Measurements from ENCODE around the gene DNAJC5G. TPM values are rescaled to one million over a fixed set of nuclear protein-coding genes. Genes with fewer than 3 reads are reported as not detected.

Gene DNAJC5G
- total and polyA plus RNA-seq, 9 of the 15 experiments (the other 6 are each of a cell fraction or from before 2014, with no cell fraction given), result not detected

DNA sequence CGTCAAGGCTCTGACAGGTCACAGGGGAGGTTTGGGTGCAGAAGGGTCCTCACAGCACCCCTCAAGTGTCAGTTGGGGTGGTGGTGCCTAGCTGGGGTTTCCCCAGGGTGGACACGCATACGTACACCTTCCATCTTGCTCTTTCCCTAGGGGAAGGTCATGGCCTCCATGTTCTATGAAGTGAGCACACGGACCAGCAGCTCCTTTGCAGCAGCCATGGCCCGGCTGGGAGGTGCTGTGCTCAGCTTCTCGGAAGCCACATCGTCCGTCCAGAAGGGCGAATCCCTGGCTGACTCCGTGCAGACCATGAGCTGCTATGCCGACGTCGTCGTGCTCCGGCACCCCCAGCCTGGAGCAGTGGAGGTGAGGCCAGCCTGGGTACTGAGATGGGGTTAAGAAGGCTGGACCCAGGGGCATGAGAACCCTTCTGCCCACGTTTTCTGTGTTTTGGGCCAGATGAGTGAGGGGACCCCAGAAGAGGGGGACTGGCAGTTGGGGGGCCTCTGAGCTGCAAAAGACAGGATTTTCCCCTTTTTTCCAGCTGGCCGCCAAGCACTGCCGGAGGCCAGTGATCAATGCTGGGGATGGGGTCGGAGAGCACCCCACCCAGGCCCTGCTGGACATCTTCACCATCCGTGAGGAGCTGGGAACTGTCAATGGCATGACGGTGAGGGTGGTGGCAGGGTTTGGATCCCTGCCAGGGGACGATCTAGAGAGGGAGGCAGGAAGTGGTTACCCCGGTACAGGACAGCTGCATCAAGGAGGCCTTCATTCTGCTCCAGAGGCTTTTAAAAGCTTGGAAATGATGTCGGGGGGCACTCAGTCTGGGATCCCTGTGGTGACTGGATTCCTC, 33.2 kb upstream of the DNAJC5G start:
- Histone ChIP-seq H3K27ac (ENCODE audit: extremely low read depth, low read depth, low read length) (no peak overlapping the region), H3K79me2 (ENCODE audit: control insufficient read depth, insufficient read depth, low read length) (no peaks in the 10 kb centered on the region), H2AFZ (ENCODE audit: low read depth, low read length) (no peak overlapping the region), H3K9me3 (replicated peaks; ENCODE audit: control insufficient read depth, insufficient read depth, low read depth, low read length) (no peaks in the 10 kb centered on the region), H3K9ac (ENCODE audit: insufficient read depth in 1 of 2, low read depth in 2 of 2, low read length in 2 of 2) (peak overlapping the region in 1 of 2 experiments; percentile 40; a peak in 2 of 4 replicates), H3K36me3 (ENCODE audit: control insufficient read depth, insufficient read depth, low read length) (peaks cover 76% of the 10 kb centered on the region), H3K4me3 (no peak overlapping the region), H3K9me1 (ENCODE audit: control insufficient read depth, insufficient read depth, low read length) (no peaks in the 10 kb centered on the region), H3K4me1 (replicated peaks in 1 of 2; ENCODE audit: control insufficient read depth in 2 of 2, insufficient read depth in 2 of 2, low read length in 2 of 2) (peaks cover 0 to 6% of the 10 kb centered on the region in 2 experiments; a peak in 1 of 5 replicates), H3K27me3 (ENCODE audit: control insufficient read depth in 2 of 2, insufficient read depth in 2 of 2, low read length in 2 of 2) (no peaks in the 10 kb centered on the region), H4K20me1 (replicated peaks; ENCODE audit: control insufficient read depth, insufficient read depth, low read length) (0 out of 2 replicates have a peak, but pooled peaks cover 4% of the 10 kb centered on the region), H3K4me2 (ENCODE audit: insufficient read depth, low read length) (no peak overlapping the region)
- ChIA-PET CTCF (ENCODE audit: low intra/inter-chr PET ratio) (no interaction called here), POLR2A (interaction anchor here (0.6 to 1.3 kb wide), 5 partner anchors 11 to 237 kb away, joined by 3 to 4 read pairs (median 3); partner anchors contain the start of gene CAD)
- ATAC-seq (no peak), DNase-seq (ENCODE audit: extremely low read depth in 1 of 4, low spot score in 3 of 4) (no peak), FAIRE-seq (no peak)
- intact Hi-C loops (cut with micrococcal nuclease) (no loop called here), in situ Hi-C loops (cut with MboI) (no loop called here)
- WGBS (ENCODE audit: insufficient coverage, low coverage, missing lambda C conversion rate), result 92% methylated on average over 19 of the region's 24 CpGs
- BruUV-seq (replicated peaks), result no TSS peak
- TF ChIP-seq NFIC (IDR thresholded peaks at IDR 0.05), result 0 out of 2 replicates have a peak, but pooled peaks have one; percentile 20
- TF ChIP-seq, protein P1, sequence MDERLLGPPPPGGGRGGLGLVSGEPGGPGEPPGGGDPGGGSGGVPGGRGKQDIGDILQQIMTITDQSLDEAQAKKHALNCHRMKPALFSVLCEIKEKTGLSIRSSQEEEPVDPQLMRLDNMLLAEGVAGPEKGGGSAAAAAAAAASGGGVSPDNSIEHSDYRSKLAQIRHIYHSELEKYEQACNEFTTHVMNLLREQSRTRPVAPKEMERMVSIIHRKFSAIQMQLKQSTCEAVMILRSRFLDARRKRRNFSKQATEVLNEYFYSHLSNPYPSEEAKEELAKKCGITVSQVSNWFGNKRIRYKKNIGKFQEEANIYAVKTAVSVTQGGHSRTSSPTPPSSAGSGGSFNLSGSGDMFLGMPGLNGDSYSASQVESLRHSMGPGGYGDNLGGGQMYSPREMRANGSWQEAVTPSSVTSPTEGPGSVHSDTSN (CRISPR knock-in tag; IDR thresholded peaks at IDR 0.05; ENCODE audit: low read depth), result no peak
- TF ChIP-seq, protein P1 (tag; conservative IDR thresholded peaks at IDR 0.05; ENCODE audit: low read depth), result no peak

Measured in K562 (cell line).